Stimulated activated CD4-positive, alpha-beta T cell treated with anti-CD3 and anti-CD28 coated beads, Interleukin-4, amount 100 ng/mL, for 4 hours (primary cell): ENCODE results near the gene PCSK5.

Source experiments
- DNase-seq, 2 experiments: peaks; one replicate each; pipeline ENCODE4 v3.0.0-alpha.2; 2020

Gene PCSK5

DNA sequence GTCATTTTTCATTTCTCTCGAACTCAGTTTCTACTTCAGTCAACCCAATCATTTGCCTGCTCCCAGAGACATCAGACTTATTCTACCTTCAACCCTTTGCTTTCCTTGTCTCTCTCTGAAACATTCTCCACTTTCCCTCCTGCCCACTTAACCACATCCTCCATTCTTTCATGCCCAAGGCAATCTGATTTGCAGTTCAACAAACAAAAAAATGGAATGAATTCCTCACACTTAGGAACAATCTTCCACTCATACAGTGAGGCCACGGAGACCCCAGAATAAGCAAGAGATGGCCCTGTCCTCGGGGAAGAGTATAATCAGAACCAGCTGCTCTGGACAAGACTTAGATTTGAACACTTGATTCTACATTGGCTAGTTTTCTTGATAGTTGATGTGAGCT is 323.3 kb downstream of the PCSK5 start:
- DNase-seq, result no peak

GRCh38 chr9:76215066-76215465 is 324.6 kb downstream of the PCSK5 start:
- no peak for DNase-seq

DNA sequence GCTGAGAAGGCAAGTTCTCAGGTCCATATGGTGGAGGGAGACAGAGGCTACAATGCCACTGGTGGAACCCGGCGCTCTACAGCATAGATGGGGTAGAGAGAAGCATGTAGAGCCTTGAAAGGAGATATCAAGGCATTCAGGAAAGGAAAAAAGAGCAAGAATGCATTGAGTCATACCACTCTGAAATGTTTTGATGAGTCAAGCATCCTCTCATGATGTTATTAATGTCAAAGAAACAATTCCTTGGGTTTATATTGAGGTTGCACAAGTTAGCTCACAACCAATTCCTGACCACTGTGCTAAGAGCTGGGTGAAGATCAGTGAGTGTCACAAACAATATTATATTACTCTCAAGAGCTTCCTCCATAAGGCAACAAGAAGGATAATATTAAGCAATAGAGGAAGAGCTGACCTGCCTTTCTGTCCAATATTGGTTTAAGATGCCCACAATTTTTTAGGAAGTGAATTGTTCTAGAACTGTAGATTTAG is 325.7 kb downstream of the PCSK5 start:
- DNase-seq, result no peak

- no peak for DNase-seq
These were observed 327.8 kb downstream of the PCSK5 start for GRCh38 chr9:76218117-76218885.

- no peak for DNase-seq
These were observed 328.5 kb downstream of the PCSK5 start for GRCh38 chr9:76218886-76219445.

GRCh38 chr9:76219560-76220151 is 329.2 kb downstream of the PCSK5 start:
- DNase-seq, result no peak

DNA sequence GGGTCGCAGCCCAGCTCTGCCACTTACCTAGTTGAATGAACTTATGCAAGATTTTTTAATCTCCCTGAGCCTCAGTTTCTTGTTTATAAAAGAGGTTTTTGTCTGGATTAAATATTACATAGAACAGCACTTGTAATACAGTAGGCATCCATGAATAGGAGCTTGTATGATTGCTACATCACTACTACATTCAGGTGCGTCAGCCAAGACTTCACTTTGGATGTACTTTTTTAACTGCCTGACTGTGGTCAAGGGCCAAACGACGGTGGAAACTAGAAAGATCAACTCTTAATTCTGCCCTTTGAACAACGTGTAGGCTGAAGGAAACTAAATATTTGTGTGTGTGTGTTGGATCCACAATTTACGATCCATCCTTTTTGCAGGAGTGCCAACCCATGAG is 330.9 kb downstream of the PCSK5 start:
- DNase-seq, result no peak

GRCh38 chr9:76223749-76224340 is 333.4 kb downstream of the PCSK5 start:
- no peak for DNase-seq

DNA sequence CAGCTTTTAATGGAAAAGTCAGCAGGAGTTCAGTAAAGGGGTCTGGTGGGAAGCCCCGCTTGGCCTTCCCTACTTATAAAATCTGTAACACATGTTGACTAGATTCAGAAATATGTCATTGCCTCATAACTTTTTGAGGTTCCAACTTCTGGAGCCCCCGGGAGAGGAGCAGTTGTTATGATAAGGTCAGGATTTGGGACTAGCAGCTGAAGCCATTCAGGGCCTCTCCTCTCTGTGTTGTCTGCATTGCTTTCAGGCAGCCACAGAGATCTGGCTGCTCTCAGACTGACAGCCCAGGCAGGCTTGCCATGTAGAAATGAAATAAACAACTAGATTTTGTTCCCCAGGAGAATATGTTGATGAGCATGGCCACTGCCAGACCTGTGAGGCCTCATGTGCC is 336.7 kb downstream of the PCSK5 start:
- no peak for DNase-seq

- DNase-seq, result no peak
These were observed 340.5 kb downstream of the PCSK5 start for GRCh38 chr9:76231001-76231400.

GRCh38 chr9:76232861-76233489 is 342.5 kb downstream of the PCSK5 start:
- no peak for DNase-seq

DNA sequence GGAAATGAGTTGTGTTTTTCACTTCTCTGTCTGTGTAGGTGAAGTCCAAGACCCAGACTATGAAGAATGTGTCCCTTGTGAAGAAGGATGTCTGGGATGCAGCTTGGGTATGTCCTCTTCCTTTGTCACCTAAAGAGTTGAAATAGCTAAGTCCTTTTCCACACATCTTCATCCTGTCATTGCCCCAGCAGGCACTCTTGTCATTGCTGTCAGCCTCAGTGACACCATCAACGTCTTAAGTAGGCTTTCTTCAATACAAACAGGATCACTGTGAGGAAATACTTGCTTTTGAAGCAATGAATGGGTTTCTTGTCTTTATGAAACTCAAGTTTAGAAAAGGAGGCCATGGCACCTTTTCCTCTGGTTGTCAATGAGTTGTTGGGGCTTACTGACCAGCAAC is 350.1 kb downstream of the PCSK5 start:
- DNase-seq, result no peak

DNA sequence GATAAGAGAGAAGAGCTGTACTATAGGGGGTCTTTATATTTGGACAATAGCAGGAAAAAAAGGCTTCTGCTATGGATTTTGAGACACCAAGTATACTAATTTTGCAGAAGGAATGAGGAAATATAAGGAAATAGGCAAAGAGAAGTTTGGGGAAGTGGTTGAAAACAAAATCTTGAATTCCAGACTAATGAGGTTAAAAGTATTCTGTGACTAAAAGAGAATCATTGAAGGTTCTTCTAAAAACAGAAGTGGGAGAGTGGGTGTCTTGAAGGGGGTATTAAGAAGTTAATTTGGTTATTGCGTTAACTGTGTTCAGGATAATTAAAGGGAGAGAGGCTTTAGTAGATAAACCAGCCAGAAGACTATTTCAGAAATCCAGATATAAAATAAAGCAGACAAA is 355.0 kb downstream of the PCSK5 start:
- DNase-seq, result no peak

- DNase-seq, result no peak
These were observed 356.2 kb downstream of the PCSK5 start for GRCh38 chr9:76246680-76247079.

- no peak for DNase-seq
These were observed 357.0 kb downstream of the PCSK5 start for GRCh38 chr9:76247426-76247825.

DNA sequence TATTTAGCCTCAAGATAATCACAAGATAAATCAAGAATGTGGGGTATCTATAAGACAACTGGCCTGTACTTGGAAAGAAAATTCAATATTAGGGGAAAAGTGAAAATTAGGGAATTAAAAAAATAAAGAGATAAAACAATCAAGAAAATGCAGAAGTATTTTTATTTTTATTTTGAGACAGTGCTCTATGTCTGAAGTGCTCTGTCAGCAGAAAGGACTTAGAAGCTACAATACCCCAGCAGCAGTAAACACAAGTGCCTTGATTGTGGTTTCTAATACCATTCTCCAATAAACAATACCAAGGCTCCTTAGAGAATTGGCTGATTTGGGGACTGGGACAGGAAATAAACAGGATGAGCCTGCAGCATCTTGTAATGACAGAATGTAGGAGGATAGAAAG is 358.8 kb downstream of the PCSK5 start:
- no peak for DNase-seq

GRCh38 chr9:76255781-76256455 is 365.4 kb downstream of the PCSK5 start:
- no peak for DNase-seq

- no peak for DNase-seq
These were observed 366.8 kb downstream of the PCSK5 start for GRCh38 chr9:76257311-76257710.

DNA sequence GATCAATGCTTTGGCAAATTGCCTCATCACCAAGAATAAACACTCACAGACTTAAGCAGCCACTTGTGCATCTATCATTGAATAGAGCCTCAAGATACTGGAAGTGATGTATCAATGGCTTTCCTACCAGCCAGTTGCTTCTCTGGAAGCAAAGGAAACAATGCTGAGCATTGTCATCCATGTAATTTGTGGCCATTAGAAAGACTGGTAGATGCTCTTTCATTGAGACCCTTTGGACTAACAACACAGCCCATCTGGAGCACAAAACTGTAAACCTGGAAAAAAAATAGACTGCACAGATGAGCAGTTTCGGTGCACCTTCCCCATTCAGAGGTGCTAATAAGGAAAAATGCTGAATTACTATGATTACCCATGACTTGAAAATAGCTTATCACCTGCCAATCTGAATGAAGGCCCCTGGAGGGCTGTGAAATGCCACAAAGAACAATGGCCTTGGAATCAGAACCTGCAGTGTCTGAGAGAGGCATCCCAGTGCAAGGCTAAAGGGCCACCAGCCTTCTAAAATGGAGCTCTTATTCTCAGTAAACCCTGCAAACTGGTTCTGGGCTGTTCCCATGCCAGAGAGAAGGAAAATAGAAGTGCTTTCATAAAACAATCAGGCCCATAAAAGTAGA is 376.3 kb downstream of the PCSK5 start:
- no peak for DNase-seq

GRCh38 chr9:76267284-76267652 is 376.8 kb downstream of the PCSK5 start:
- no peak for DNase-seq

DNA sequence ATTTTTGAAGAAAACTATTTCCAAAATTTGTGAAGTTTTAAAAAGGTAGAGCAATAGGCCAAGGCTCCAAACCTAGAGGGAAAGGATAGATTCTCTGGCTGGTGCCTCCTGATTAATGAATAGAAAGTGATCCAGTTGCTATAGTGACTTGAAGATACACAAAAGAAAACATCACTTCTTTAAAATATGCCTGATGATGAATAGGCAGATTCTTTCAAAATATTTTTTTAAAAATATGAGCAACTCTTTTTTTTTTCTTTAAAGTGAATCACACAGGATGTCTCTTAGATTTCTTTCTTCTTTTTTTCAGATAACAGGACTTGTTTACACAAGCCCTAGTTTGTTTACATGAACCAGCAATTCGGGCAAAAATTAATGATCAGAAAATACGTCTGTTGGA is 379.3 kb downstream of the PCSK5 start:
- no peak for DNase-seq

GRCh38 chr9:76271755-76272154 is 381.3 kb downstream of the PCSK5 start:
- no peak for DNase-seq
